GM18951 (cell line): Measurements from ENCODE around the gene ABI3BP.

Source experiments
- POLR2A ChIP-seq: IDR thresholded peaks from 4 replicates; pipeline ENCODE4 v1.6.1; 2011; ENCODE audit warnings: mild to moderate bottlenecking; ENCODE audit not compliant: insufficient read length, insufficient read depth; ENCODE audit errors: extremely low read depth
- in situ Hi-C: fragments of 300-500 bp; cut with MboI; formaldehyde crosslinking; loops from one replicate; pipeline ENCODE4 v1.12.0; 2022; ENCODE audit warnings: low sequenced_read_pairs, mixed read lengths, inconsistent platforms; ENCODE audit not compliant: unreplicated experiment

The ABI3BP gene

GRCh38 chr3:100710261-100710968 is 282.8 kb downstream of the ABI3BP start:
- in situ Hi-C loops: no loop called here
- TF ChIP-seq POLR2A: no peak

GRCh38 chr3:100709842-100710260 is 283.4 kb downstream of the ABI3BP start:
- TF ChIP-seq POLR2A: no peak
- in situ Hi-C loops: no loop called here

GRCh38 chr3:100708989-100709841 is 284.0 kb downstream of the ABI3BP start, which contains the start of gene TFG:
TSS of gene TFG (plus strand) at chr3:100709494. CDS start at chr3:100713686, 4,192 bp downstream.
- peak; percentile 73 for TF ChIP-seq POLR2A
- in situ Hi-C loops: no loop called here

DNA sequence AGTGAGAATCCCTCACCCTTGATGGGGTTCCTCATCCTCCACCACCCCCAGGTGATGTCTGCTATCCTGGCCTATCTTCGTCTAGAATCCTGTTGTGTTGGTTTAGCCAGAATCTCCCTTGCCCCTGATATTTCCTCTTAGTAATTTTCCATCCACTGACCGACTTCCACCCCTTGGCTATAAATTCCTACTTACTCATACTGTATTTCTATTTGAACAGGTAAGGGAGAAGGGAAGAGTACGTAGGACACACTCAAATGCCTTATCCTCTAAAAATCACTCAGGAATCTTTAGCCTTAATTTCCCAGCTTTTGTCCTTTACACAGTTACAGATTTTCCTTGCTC is 284.6 kb downstream of the ABI3BP start:
- in situ Hi-C loops: no loop called here
- TF ChIP-seq POLR2A: no peak

DNA sequence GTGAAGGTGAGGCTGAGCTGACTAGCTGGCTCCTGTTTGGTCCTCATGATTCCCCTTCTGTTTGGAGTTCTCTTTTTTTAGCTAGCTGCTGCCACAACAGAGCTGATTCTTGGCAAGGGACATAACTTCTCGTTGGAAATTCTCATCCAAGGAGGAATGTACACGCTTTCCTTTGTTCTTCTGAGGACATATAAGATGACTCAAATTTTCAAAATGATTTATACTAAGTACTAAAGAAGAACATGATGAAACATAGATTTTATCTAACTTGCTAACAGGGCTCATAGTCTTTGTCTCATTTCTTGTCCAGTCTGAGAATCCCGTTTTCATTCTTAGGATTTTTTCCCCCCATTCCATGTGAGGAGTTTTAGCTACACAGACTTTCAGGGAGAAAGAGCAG is 286.9 kb downstream of the ABI3BP start:
- TF ChIP-seq POLR2A: no peak
- in situ Hi-C loops: no loop called here

DNA sequence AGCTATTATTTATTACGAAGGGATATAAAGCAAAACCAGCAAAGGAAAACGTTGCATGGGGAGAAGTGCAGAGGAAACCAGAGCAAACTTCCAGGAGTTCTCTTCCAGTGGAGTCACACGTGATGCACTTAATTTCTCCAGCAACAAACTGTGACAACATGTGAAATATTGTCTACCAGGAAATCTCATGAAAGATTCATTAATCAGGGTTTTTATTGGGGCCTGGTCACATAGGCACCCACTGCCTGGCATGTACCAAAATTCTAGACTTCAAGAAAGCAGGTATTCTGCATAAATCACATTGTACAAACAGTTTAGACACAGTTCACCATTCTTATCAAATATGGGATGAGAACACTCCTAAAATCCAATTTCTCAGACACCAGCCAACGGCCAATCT is 289.4 kb downstream of the ABI3BP start:
- in situ Hi-C loops: no loop called here
- no peak for TF ChIP-seq POLR2A

DNA sequence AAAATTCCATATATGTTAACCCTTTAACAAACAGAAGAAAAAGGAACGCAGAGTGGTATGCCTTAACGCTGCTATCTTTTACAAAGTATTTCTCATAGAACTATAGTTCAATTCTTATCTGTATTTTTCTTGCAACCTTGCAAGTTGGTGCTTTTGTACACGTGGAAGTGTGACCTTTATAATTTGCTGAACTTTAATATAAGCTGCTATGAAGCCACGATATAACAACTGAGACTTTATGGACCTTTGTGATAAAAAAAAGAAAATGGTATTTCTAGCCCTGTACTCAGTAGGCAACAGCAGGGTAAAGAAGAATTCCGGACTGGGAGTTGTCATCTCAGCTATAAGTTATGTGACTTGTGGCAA is 290.3 kb downstream of the ABI3BP start:
- in situ Hi-C loops: no loop called here
- no peak for TF ChIP-seq POLR2A

- no peak for TF ChIP-seq POLR2A
- in situ Hi-C loops: no loop called here
These were observed 290.9 kb downstream of the ABI3BP start for GRCh38 chr3:100702082-100702979.

DNA sequence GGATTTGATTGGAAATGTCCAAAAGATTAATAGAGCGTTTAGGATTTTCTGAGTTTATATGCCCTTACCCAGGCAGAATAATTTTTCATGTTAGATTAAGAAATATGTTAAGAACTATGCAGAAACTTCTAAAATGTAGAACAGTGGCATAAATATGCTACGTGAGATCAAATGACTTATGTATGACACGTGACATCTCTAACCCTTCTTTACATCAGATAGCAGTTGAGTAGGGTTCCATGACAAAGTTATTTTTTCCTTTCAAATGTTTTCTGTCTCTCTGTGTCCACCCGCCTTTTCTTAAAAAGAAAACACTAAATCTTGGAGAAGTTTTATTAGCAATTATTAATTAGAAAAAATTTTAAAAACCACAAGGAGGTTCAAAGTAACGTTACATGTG is 292.5 kb downstream of the ABI3BP start:
- TF ChIP-seq POLR2A: no peak
- in situ Hi-C loops: no loop called here
